Nephron progenitor cell (in vitro differentiated cells): Measurements from ENCODE around the gene CHST8.

Experiments
- DNase-seq: peaks from one replicate; pipeline ENCODE4 v3.0.0; 2021
- H3K27ac Mint-ChIP-seq: 2 replicates; pipeline ENCODE4 v1.8.0; 2021; ENCODE audit warnings: mild to moderate bottlenecking, moderate library complexity, mixed read lengths
- H3K27me3 Mint-ChIP-seq: 2 replicates; pipeline ENCODE4 v1.8.0; 2021; ENCODE audit warnings: mild to moderate bottlenecking, low read depth, mixed read lengths; ENCODE audit not compliant: poor library complexity
- H3K36me3 Mint-ChIP-seq: 2 replicates; pipeline ENCODE4 v1.8.0; 2021; ENCODE audit warnings: low read depth, mixed read lengths
- H3K4me1 Mint-ChIP-seq: 2 replicates; pipeline ENCODE4 v1.8.0; 2021; ENCODE audit warnings: mixed read lengths
- H3K4me3 Mint-ChIP-seq: 2 replicates; pipeline ENCODE4 v1.8.0; 2021; ENCODE audit warnings: mild to moderate bottlenecking, moderate library complexity, mixed read lengths
- H3K9me3 Mint-ChIP-seq: 2 replicates; pipeline ENCODE4 v1.8.0; 2021; ENCODE audit warnings: mild to moderate bottlenecking, moderate library complexity, mixed read lengths
- TF ChIP-seq, protein P1 (sequence below): fragments of 200-600 bp; sonication (generic); IDR thresholded peaks from 2 replicates; pipeline ENCODE4 v1.5.0; 2021; ENCODE audit warnings: antibody characterized with exemption

The CHST8 gene

DNA sequence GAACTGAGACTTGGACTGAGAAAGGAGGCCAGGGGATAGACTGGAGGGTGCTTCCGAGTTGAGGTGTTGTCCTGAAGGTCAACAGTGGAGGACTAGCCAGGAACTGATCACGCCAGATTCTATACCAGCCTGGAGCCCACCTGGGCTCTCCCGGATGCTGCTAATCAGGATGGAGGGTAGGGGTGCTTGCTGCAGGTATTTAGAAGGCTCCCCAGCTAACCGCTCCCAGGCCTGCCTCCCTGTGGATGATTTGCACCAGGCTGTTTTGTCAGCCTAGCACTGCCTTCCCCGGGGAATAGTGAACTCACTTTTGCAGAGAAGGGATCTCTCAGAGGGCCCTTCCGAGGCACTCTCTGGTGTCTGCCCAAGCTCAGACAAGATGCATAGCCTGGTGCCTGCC is 114.4 kb downstream of the CHST8 start:
- Mint-ChIP-seq H3K9me3 (peaks cover 12% of the 10 kb centered on the region), H3K27ac (no peak overlapping the region), H3K36me3 (no peaks in the 10 kb centered on the region), H3K4me1 (no peaks in the 10 kb centered on the region), H3K27me3 (peaks cover 41% of the 10 kb centered on the region), H3K4me3 (no peak overlapping the region)
- no peak for DNase-seq
- TF ChIP-seq, protein P1, sequence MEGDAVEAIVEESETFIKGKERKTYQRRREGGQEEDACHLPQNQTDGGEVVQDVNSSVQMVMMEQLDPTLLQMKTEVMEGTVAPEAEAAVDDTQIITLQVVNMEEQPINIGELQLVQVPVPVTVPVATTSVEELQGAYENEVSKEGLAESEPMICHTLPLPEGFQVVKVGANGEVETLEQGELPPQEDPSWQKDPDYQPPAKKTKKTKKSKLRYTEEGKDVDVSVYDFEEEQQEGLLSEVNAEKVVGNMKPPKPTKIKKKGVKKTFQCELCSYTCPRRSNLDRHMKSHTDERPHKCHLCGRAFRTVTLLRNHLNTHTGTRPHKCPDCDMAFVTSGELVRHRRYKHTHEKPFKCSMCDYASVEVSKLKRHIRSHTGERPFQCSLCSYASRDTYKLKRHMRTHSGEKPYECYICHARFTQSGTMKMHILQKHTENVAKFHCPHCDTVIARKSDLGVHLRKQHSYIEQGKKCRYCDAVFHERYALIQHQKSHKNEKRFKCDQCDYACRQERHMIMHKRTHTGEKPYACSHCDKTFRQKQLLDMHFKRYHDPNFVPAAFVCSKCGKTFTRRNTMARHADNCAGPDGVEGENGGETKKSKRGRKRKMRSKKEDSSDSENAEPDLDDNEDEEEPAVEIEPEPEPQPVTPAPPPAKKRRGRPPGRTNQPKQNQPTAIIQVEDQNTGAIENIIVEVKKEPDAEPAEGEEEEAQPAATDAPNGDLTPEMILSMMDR: no peak

DNA sequence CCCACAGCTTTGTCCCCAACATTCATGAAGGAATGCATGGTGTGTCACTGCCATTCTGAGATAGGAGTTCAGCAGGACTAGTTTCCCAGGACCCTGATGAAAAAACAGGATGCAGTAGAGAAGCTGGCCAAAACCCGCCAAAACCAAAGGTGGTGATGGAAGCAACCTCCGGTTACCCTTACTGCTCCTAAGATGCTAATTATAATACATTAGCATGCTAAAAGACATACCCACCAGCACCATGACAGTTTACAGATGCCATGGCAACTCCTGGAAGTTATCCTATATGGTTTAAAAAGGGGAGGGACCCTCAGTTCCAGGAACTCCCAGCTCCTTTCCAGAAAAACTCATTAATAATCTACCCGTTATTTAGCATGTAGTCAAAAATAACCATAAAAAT is 115.0 kb downstream of the CHST8 start:
- Mint-ChIP-seq H3K27me3 (peaks cover 38% of the 10 kb centered on the region), H3K27ac (no peak overlapping the region), H3K9me3 (peaks cover 12% of the 10 kb centered on the region), H3K4me3 (no peak overlapping the region), H3K4me1 (no peaks in the 10 kb centered on the region), H3K36me3 (no peaks in the 10 kb centered on the region)
- DNase-seq: no peak
- TF ChIP-seq, protein P1: no peak

DNA sequence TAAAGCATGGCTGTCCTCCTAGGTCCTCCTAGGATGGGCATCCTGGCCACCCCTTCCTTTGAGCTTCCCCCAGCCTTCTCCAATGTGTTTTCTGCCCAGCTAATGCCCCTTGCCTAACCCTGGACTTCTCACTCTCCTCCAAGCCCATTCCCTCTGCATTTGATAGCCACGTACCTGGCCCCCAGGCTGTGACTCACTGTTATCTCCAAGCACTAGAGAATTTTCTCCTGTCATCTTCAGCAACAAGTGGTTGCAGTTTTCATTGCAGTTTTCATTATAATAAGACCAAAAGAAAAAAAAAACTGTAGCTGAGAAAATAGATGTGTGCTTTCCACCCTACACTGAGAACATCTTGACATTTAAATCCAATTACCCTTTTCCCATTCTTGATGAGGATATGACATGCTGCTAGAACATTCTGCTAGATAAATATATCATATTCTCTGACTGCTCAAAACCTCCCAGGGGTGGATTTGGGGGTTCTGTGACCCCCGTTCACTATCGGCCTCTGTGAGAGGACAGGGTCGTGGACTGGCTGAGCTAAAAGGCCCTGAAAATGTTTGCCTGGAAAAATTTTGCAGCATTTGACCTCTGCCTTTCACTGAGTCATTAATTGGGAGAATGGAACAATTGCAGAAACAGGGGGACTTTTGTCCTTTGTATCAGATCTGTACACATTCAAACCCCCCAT is 116.1 kb downstream of the CHST8 start:
- Mint-ChIP-seq H3K27ac (no peak overlapping the region), H3K27me3 (peaks cover 32% of the 10 kb centered on the region), H3K9me3 (peaks cover 5% of the 10 kb centered on the region), H3K4me1 (no peaks in the 10 kb centered on the region), H3K4me3 (no peak overlapping the region), H3K36me3 (no peaks in the 10 kb centered on the region)
- TF ChIP-seq, protein P1: no peak
- DNase-seq: no peak

DNA sequence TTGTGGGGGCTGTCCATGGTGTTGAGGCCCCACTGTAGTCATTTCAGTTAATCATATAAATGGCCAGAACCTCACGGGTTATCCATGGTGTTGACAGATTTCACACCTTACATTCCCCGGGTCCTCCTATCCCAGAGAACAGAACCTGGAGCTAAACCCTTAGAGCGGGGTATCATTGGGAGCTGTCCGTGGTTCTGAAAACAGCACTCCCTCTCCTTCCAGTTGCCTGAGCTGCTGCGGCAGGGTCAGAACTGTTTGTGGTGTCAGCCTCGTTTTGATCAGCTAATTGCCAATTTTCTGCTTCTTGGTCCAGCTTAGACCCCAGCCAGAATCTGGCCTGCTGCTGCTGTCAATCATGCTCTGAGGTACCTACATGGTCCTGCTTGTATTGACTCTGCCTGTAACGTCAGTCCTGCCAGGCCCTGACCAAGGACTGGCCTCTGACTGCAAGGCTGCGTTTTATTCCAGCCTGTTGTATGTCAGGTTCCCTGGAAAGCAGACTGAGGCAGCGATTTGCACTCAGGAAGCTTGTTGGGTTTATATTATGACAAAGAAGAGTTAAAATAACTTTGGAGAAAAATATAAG is 119.2 kb downstream of the CHST8 start:
- TF ChIP-seq, protein P1: no peak
- no peaks in the 10 kb centered on the region for H3K36me3 Mint-ChIP-seq
- no peak overlapping the region for H3K4me3 Mint-ChIP-seq
- no peaks in the 10 kb centered on the region for H3K9me3 Mint-ChIP-seq
- H3K27me3 Mint-ChIP-seq: peaks cover 40% of the 10 kb centered on the region
- no peak overlapping the region for H3K27ac Mint-ChIP-seq
- DNase-seq: peak; percentile 87
- no peaks in the 10 kb centered on the region for H3K4me1 Mint-ChIP-seq

DNA sequence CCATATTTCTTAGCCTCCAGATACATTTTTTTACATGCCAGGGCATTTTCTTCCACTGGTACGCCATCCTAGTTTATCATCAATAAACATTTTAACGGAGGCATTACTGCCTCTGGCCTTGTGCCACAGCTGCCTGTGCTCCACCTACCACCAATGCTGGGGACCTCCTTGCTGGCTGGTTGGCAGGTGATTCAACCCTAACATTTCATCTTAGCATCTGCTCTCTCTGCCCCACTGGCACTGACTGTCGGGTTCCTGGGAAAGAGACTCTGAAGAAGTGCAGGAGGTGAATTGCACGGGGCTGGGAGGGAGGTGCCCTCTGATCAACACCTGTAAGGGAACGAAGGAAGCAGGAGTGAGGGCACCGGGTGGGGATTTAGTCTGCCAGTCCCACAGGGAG is 123.5 kb downstream of the CHST8 start:
- Mint-ChIP-seq H3K9me3 (no peaks in the 10 kb centered on the region), H3K27ac (no peak overlapping the region), H3K27me3 (peaks cover 21% of the 10 kb centered on the region), H3K4me1 (peaks cover 6% of the 10 kb centered on the region), H3K4me3 (no peak overlapping the region), H3K36me3 (no peaks in the 10 kb centered on the region)
- DNase-seq: no peak
- TF ChIP-seq, protein P1: no peak

DNA sequence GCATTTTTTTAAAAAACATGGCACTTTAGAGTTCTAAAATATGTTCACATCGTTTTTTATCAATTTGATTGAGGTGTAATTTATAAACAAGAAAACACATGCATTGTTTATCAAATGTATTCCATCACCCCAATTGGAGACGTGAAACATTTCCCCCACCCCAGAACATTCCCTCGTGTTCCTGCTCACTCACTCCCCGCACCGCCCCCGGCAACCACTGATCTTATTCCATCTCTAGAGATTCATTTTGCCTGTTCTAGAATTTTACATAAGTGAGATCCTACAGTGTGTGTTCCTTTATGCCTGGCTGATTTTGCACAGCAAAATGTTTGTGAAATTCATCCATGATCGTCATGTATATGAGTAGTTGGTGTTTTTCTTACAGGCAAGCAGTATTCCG is 124.4 kb downstream of the CHST8 start:
- H3K4me1 Mint-ChIP-seq: peaks cover 6% of the 10 kb centered on the region

More for the DNA sequence above, 124.4 kb downstream of the CHST8 start:
- Mint-ChIP-seq H3K27me3 (peaks cover 21% of the 10 kb centered on the region), H3K27ac (no peak overlapping the region), H3K9me3 (no peaks in the 10 kb centered on the region), H3K4me3 (no peak overlapping the region), H3K36me3 (no peaks in the 10 kb centered on the region)
- no peak for DNase-seq
- TF ChIP-seq, protein P1: no peak
